Measurements from ENCODE around the gene CFAP54.

DNA sequence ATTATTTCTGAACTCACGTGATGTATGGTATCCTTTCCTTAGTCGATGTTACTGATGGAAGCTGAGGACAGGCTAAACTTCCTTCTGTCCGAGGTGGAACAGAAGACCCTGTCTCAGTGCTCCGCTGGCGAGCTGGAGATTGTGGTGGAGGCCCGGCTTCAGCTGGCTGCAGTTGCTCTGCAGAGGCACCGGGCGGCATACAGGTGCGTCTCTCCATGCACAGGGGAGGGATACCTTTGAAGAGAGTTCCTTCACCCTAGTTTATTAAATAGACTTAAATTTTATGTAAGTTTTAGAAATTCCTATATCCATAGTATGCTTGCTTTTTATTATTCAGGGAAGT, 231.0 kb downstream of the CFAP54 start:
- TF ChIP-seq SIN3A (IDR thresholded peaks at IDR 0.05; ENCODE audit: borderline replicate concordance, low read depth, low read length) (no peak), CHD2 (IDR thresholded peaks at IDR 0.05; ENCODE audit: low read length, partially characterized antibody) (no peak), NFIC (IDR thresholded peaks at IDR 0.05; ENCODE audit: borderline replicate concordance) (no peak), ELF1 (IDR thresholded peaks at IDR 0.05) (no peak), GABPA (IDR thresholded peaks at IDR 0.05; ENCODE audit: low read depth) (no peak), EZH2phosphoT487 (IDR thresholded peaks at IDR 0.05; ENCODE audit: borderline replicate concordance, low read depth) (no peak), JUND (IDR thresholded peaks at IDR 0.05) (no peak), RAD21 (IDR thresholded peaks at IDR 0.05; ENCODE audit: low read length) (no peak)
- TF ChIP-seq, protein P1, sequence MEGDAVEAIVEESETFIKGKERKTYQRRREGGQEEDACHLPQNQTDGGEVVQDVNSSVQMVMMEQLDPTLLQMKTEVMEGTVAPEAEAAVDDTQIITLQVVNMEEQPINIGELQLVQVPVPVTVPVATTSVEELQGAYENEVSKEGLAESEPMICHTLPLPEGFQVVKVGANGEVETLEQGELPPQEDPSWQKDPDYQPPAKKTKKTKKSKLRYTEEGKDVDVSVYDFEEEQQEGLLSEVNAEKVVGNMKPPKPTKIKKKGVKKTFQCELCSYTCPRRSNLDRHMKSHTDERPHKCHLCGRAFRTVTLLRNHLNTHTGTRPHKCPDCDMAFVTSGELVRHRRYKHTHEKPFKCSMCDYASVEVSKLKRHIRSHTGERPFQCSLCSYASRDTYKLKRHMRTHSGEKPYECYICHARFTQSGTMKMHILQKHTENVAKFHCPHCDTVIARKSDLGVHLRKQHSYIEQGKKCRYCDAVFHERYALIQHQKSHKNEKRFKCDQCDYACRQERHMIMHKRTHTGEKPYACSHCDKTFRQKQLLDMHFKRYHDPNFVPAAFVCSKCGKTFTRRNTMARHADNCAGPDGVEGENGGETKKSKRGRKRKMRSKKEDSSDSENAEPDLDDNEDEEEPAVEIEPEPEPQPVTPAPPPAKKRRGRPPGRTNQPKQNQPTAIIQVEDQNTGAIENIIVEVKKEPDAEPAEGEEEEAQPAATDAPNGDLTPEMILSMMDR (IDR thresholded peaks at IDR 0.05) = 0 out of 2 replicates have a peak, but pooled peaks have one; percentile 12
- TF ChIP-seq, protein P2, sequence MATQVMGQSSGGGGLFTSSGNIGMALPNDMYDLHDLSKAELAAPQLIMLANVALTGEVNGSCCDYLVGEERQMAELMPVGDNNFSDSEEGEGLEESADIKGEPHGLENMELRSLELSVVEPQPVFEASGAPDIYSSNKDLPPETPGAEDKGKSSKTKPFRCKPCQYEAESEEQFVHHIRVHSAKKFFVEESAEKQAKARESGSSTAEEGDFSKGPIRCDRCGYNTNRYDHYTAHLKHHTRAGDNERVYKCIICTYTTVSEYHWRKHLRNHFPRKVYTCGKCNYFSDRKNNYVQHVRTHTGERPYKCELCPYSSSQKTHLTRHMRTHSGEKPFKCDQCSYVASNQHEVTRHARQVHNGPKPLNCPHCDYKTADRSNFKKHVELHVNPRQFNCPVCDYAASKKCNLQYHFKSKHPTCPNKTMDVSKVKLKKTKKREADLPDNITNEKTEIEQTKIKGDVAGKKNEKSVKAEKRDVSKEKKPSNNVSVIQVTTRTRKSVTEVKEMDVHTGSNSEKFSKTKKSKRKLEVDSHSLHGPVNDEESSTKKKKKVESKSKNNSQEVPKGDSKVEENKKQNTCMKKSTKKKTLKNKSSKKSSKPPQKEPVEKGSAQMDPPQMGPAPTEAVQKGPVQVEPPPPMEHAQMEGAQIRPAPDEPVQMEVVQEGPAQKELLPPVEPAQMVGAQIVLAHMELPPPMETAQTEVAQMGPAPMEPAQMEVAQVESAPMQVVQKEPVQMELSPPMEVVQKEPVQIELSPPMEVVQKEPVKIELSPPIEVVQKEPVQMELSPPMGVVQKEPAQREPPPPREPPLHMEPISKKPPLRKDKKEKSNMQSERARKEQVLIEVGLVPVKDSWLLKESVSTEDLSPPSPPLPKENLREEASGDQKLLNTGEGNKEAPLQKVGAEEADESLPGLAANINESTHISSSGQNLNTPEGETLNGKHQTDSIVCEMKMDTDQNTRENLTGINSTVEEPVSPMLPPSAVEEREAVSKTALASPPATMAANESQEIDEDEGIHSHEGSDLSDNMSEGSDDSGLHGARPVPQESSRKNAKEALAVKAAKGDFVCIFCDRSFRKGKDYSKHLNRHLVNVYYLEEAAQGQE (IDR thresholded peaks at IDR 0.05; ENCODE audit: low read depth, low read length) = no peak
- TF ChIP-seq, protein P3, sequence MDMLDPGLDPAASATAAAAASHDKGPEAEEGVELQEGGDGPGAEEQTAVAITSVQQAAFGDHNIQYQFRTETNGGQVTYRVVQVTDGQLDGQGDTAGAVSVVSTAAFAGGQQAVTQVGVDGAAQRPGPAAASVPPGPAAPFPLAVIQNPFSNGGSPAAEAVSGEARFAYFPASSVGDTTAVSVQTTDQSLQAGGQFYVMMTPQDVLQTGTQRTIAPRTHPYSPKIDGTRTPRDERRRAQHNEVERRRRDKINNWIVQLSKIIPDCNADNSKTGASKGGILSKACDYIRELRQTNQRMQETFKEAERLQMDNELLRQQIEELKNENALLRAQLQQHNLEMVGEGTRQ (IDR thresholded peaks at IDR 0.05; ENCODE audit: borderline replicate concordance, low read depth, low read length) = no peak
- TF ChIP-seq, protein P4, sequence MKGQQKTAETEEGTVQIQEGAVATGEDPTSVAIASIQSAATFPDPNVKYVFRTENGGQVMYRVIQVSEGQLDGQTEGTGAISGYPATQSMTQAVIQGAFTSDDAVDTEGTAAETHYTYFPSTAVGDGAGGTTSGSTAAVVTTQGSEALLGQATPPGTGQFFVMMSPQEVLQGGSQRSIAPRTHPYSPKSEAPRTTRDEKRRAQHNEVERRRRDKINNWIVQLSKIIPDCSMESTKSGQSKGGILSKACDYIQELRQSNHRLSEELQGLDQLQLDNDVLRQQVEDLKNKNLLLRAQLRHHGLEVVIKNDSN (IDR thresholded peaks at IDR 0.05; ENCODE audit: borderline replicate concordance, low read depth) = no peak
